HG03469 (cell line): ENCODE measurements around the gene MEP1B.
"Not testable (repeated sequence)": the region's sequence is repeated elsewhere in the genome, so short reads cannot be mapped to it uniquely, and the experiment has no call there.

Experiments used
- ATAC-seq: cut with Tn5 transposase; IDR thresholded peaks from one replicate; pipeline ENCODE4 v1.9.1; 2021; ENCODE audit warnings: mild to moderate bottlenecking, moderate library complexity, moderate number of reproducible peaks; ENCODE audit not compliant: unreplicated experiment

The MEP1B gene

DNA sequence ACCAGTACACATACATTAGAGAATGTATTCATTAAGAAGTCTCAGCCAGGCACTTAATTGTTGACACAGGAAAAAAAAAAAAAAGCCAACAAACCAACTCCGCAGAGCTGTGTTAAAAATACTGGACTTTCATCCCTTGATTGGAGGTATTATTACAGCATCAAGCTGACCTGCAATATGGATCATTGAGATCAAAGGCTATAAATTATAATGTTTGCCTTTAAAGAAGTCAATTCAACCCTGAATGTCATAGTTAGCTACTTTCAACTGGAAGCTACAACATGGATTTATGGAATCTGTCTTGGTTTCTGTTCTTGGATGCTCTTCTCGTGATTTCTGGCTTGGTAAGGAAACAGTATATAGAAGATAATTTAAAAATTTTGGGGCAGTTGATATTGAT lies at the start of gene MEP1B:
Gene MEP1B, plus strand, starts transcription at position 250 of the 400 bp plus-strand sequence. Its CDS starts 32 bp downstream, at position 282.
- no peak for ATAC-seq

- ATAC-seq, result no peak
These were observed 41.5 kb upstream of the MEP1B start for GRCh38 chr18:32148185-32148870.

DNA sequence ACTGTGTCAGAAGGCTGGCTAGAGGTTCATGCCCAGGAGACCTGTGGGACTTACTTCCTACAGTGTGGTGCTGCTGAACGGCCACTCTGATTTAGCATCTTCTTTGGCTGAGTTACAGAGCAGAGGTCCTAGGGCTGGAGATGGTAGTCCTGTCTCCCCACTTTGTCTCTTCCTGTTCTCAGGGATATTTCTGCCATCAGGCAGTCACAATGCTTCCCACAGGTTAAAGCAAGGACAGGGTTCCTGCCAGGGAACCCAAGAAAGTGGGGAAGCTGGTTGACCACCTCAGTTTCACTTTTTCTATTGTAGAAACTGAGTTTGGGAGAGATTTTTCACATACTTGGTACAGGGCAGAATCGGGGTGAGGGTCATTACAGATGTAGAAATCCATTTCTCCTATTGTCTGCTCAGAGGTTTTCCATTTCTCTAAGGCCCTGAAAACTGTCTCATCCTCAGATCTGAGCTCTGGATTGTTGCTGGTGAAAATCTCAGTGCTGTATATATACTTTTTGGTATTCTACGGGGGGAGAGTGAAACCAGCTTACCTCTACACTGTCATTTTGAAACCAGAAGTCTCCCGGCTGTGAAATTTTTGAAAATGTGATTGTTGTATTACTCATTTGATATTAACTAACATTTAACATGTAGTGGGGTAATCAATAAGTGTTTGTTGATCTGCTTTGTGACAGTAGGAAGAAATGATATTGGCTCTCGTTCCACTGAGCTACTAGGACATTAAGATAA lies 37.0 kb upstream of the MEP1B start:
- peak; percentile 93 for ATAC-seq

- ATAC-seq, result no peak
These were observed 33.0 kb upstream of the MEP1B start for GRCh38 chr18:32156855-32157254.

GRCh38 chr18:32157580-32157979 lies 32.3 kb upstream of the MEP1B start:
- no peak for ATAC-seq

- ATAC-seq, result peak; percentile 84
These were observed 31.7 kb upstream of the MEP1B start for GRCh38 chr18:32158108-32158624.

GRCh38 chr18:32158631-32159030 lies 31.2 kb upstream of the MEP1B start:
- not testable (repeated sequence) for ATAC-seq

DNA sequence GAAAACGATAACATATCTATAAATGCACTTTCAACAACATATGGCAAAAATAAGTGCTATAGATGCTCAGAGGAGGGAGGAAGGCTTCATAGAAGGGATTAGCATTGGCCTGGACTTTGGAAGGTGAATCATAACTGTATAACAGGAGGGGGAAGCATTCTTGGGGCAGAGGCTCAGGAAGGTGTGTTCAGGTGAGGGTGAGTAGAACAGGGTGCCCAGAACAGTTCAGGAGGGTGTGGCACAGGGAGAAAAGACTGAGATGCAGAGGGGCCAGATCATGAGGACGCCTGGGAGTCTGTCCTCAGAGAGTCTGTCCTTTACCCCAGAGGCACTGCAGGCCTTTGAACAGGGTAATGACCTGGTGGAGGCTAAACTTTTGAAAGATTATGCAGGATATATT lies 29.3 kb upstream of the MEP1B start:
- no peak for ATAC-seq

DNA sequence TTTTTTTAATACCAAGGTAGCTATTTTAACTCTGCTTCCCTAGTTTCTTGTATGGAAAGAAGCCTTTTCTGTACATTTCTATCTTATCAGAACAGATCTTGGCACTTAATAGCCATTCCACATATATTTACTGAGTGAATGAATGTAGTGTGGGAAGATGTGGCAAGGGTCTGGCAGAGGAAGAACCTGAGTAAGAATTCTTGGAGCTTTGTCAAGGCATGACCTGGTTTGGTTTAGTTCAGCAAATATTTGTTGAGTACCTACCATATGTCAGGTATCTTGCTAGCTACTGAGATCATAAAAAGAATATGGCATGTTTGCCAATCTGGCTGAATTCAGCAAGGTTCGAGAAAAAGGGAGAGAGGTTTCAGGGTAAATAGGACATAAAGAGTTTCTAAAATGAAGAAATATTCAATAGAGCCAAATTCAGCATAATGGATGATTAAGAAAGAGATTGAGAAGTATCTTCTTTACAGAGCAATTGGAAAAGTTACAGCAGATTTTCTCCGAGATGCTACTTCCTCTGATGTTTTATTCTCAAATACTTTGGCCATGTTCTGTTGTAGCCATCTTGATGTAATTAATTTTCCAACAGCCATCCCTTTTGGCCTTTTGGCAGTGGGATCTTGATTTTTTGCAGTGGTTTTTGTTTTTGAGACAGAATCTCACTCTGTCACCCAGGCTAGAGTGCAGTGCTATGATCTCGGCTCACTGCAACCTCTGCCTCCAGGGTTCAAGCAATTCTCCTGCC lies 21.7 kb upstream of the MEP1B start:
- ATAC-seq, result no peak

DNA sequence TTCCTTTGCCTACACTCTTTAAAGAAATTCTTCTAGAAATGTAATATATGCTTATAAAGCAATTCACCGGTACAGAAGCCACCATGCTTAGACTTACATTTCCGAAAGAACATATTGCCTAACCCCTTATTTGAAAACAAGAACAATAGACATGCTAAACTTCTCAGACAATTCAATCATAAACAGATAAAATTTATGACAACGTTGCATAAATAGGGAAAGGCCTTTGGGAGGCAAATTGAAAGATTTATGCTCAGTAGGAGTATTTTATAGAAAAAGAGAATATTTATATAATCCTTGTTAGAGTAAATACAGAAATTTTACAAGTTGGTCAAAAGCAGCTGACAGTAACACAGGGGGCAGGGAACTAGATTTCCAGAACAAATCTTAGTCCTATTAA lies 16.2 kb upstream of the MEP1B start:
- ATAC-seq, result no peak

- ATAC-seq, result no peak
These were observed 15.1 kb upstream of the MEP1B start for GRCh38 chr18:32174719-32175118.

GRCh38 chr18:32175265-32175664 lies 14.6 kb upstream of the MEP1B start:
- ATAC-seq, result no peak

GRCh38 chr18:32176745-32177144 lies 13.1 kb upstream of the MEP1B start:
- ATAC-seq, result not testable (repeated sequence)

- no peak for ATAC-seq
These were observed 12.3 kb upstream of the MEP1B start for GRCh38 chr18:32177530-32177929.

GRCh38 chr18:32183503-32183902 lies 6.3 kb upstream of the MEP1B start:
- ATAC-seq, result no peak

- no peak for ATAC-seq
These were observed 370 bp downstream of the MEP1B start for GRCh38 chr18:32190209-32190608.

- ATAC-seq, result no peak
These were observed 6.3 kb downstream of the MEP1B start for GRCh38 chr18:32195881-32196815.

GRCh38 chr18:32200766-32201165 lies 10.9 kb downstream of the MEP1B start:
- ATAC-seq, result no peak

DNA sequence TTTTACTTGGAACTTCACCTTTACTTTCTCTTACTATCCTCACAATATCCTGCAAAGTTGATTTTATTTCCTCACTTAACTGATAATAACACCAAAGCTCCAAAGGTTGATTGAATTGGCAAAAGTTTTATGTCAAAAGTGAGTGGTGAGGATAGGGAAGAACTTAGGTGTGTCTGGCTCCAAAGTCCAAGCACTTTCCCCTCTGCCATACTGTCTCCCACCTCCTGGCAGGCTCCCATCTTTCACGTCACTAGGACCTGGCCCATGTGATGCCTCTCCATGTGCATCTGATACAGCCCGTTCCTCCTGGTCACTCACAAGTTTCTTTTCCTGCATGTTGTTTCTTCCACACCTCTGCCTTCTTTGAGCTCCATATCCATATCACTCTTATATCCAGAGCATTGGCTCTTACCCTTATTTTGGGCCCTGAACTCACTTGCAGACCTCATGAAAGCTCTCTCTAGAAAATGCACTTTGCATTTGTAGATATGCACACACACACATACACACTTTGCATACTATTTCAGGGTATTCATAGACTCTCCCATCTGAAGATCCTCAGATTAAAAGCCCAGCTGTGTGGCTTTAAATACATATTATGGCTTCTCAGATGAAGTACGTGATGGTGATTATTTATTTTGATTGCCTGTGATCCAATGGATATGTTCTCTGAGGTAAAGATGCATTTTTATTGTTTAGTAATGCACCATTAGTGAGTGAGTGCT lies 12.3 kb downstream of the MEP1B start:
- no peak for ATAC-seq

DNA sequence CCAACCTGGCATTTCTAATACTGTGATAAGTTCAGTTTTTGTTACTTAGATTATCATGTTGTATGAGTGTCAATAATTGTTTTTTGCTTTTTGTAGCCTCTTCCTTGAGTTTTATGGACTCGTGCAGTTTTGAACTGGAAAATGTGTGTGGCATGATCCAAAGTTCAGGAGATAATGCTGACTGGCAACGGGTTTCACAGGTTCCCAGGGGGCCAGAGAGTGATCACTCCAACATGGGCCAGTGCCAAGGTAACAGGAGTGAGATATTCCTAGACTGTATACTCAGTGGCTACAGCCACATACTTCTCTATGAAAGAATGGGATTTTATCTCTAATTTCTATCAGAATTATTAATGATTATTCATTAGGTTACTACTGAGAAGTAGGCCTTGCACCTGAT lies 18.2 kb downstream of the MEP1B start:
- no peak for ATAC-seq
